HEK293 (cell line): Measurements from ENCODE around the gene CLCN7.

Source experiments
- FEZF1 ChIP-seq: fragments of 450-650 bp; formaldehyde crosslinking; IDR thresholded peaks from 2 replicates; pipeline ENCODE4 v1.5.1; 2016; ENCODE audit warnings: missing biosample characterization, missing genetic modification characterization
- GLI4 ChIP-seq: fragments of 450-650 bp; formaldehyde crosslinking; IDR thresholded peaks from 2 replicates; pipeline ENCODE4 v1.5.1; 2016; ENCODE audit warnings: missing biosample characterization, missing genetic modification characterization
- GLIS2 ChIP-seq: fragments of 450-650 bp; formaldehyde crosslinking; IDR thresholded peaks from 2 replicates; pipeline ENCODE4 v1.5.1; 2016; ENCODE audit warnings: missing biosample characterization, missing genetic modification characterization
- KLF1 ChIP-seq: fragments of 450-650 bp; formaldehyde crosslinking; IDR thresholded peaks from 2 replicates; pipeline ENCODE4 v1.5.1; 2016; ENCODE audit warnings: missing biosample characterization, missing genetic modification characterization
- KLF7 ChIP-seq: fragments of 450-650 bp; formaldehyde crosslinking; IDR thresholded peaks from 2 replicates; pipeline ENCODE4 v1.5.1; 2016; ENCODE audit warnings: missing biosample characterization, missing genetic modification characterization, borderline replicate concordance
- MZF1 ChIP-seq: fragments of 450-650 bp; formaldehyde crosslinking; IDR thresholded peaks from 2 replicates; pipeline ENCODE4 v1.5.1; 2017; ENCODE audit warnings: missing biosample characterization, missing genetic modification characterization, borderline replicate concordance
- OSR2 ChIP-seq: fragments of 450-650 bp; formaldehyde crosslinking; IDR thresholded peaks from 2 replicates; pipeline ENCODE4 v1.5.1; 2016; ENCODE audit warnings: missing biosample characterization, missing genetic modification characterization
- RBAK ChIP-seq: fragments of 450-650 bp; formaldehyde crosslinking; IDR thresholded peaks from 2 replicates; pipeline ENCODE4 v1.5.1; 2016; ENCODE audit warnings: missing biosample characterization, missing genetic modification characterization
- SCRT2 ChIP-seq: fragments of 450-650 bp; formaldehyde crosslinking; IDR thresholded peaks from 2 replicates; pipeline ENCODE4 v1.5.1; 2016; ENCODE audit warnings: missing biosample characterization, missing genetic modification characterization
- SP3 ChIP-seq: fragments of 450-650 bp; formaldehyde crosslinking; IDR thresholded peaks from 2 replicates; pipeline ENCODE4 v1.5.1; 2016; ENCODE audit warnings: missing biosample characterization, missing genetic modification characterization
- ZNF18 ChIP-seq: fragments of 450-650 bp; formaldehyde crosslinking; IDR thresholded peaks from 2 replicates; pipeline ENCODE4 v1.5.1; 2016; ENCODE audit warnings: missing biosample characterization, missing genetic modification characterization
- ZNF214 ChIP-seq: fragments of 450-650 bp; formaldehyde crosslinking; IDR thresholded peaks from 2 replicates; pipeline ENCODE4 v1.5.1; 2017; ENCODE audit warnings: missing biosample characterization, mild to moderate bottlenecking, missing genetic modification characterization, borderline replicate concordance
- ZNF23 ChIP-seq: fragments of 450-650 bp; formaldehyde crosslinking; IDR thresholded peaks from 2 replicates; pipeline ENCODE4 v1.5.1; 2016; ENCODE audit warnings: missing biosample characterization, missing genetic modification characterization, borderline replicate concordance
- ZNF266 ChIP-seq: fragments of 450-650 bp; formaldehyde crosslinking; IDR thresholded peaks from 2 replicates; pipeline ENCODE4 v1.5.1; 2016; ENCODE audit warnings: missing biosample characterization, missing genetic modification characterization, low read depth
- ZNF274 ChIP-seq, 2 experiments: fragments of 200-500 bp in 1 of 2; fragments of 450-650 bp in 1 of 2; sonication (Bioruptor generic) in 1 of 2; formaldehyde crosslinking in 1 of 2; IDR thresholded peaks; 2 replicates each; pipeline versions ENCODE4 v1.5.1 to v1.6.1; 2014 to 2016; ENCODE audit warnings: borderline replicate concordance in 1 of 2, inconsistent platforms in 1 of 2, low read length in 1 of 2, missing biosample characterization in 1 of 2, missing genetic modification characterization in 1 of 2
- ZNF48 ChIP-seq: fragments of 450-650 bp; formaldehyde crosslinking; IDR thresholded peaks from 2 replicates; pipeline ENCODE4 v1.5.1; 2016; ENCODE audit warnings: missing biosample characterization, missing genetic modification characterization
- ZNF501 ChIP-seq: fragments of 450-650 bp; formaldehyde crosslinking; IDR thresholded peaks from 2 replicates; pipeline ENCODE4 v1.5.1; 2016; ENCODE audit warnings: missing biosample characterization, missing genetic modification characterization
- ZNF548 ChIP-seq: fragments of 450-650 bp; formaldehyde crosslinking; IDR thresholded peaks from 2 replicates; pipeline ENCODE4 v1.5.1; 2016; ENCODE audit warnings: missing biosample characterization, missing genetic modification characterization
- ZNF561 ChIP-seq: fragments of 450-650 bp; IDR thresholded peaks from 2 replicates; pipeline ENCODE4 v1.5.1; 2018; ENCODE audit warnings: missing biosample characterization, missing genetic modification characterization, borderline replicate concordance
- ZNF621 ChIP-seq: fragments of 450-650 bp; formaldehyde crosslinking; IDR thresholded peaks from 2 replicates; pipeline ENCODE4 v1.5.1; 2017; ENCODE audit warnings: missing biosample characterization, missing genetic modification characterization
- ZNF629 ChIP-seq: fragments of 450-650 bp; formaldehyde crosslinking; IDR thresholded peaks from 2 replicates; pipeline ENCODE4 v1.5.1; 2017; ENCODE audit warnings: missing biosample characterization, missing genetic modification characterization
- ZNF645 ChIP-seq: fragments of 450-650 bp; formaldehyde crosslinking; IDR thresholded peaks from 2 replicates; pipeline ENCODE4; 2016; ENCODE audit warnings: missing biosample characterization, missing genetic modification characterization
- ZNF660 ChIP-seq: fragments of 450-650 bp; IDR thresholded peaks from 2 replicates; pipeline ENCODE4 v1.5.1; 2018; ENCODE audit warnings: missing biosample characterization, mild to moderate bottlenecking, missing genetic modification characterization
- ZNF670 ChIP-seq: fragments of 450-650 bp; formaldehyde crosslinking; IDR thresholded peaks from 2 replicates; pipeline ENCODE4 v1.5.1; 2016; ENCODE audit warnings: missing biosample characterization, missing genetic modification characterization, low read depth
- ZNF707 ChIP-seq: fragments of 450-650 bp; formaldehyde crosslinking; IDR thresholded peaks from 2 replicates; pipeline ENCODE4 v1.5.1; 2016; ENCODE audit warnings: missing biosample characterization, missing genetic modification characterization
- ZNF747 ChIP-seq: fragments of 450-650 bp; formaldehyde crosslinking; IDR thresholded peaks from 2 replicates; pipeline ENCODE4 v1.5.1; 2016; ENCODE audit warnings: missing biosample characterization, missing genetic modification characterization
- TF ChIP-seq, protein P1 (sequence below): fragments of 450-650 bp; formaldehyde crosslinking; IDR thresholded peaks from 2 replicates; pipeline ENCODE4 v1.5.1; 2016; ENCODE audit warnings: missing biosample characterization, missing genetic modification characterization
- TF ChIP-seq, protein P2 (sequence below): fragments of 450-650 bp; formaldehyde crosslinking; IDR thresholded peaks from 2 replicates; pipeline ENCODE4 v1.5.1; 2017; ENCODE audit warnings: missing biosample characterization, missing genetic modification characterization
- TF ChIP-seq, protein P3 (sequence below): fragments of 450-650 bp; formaldehyde crosslinking; IDR thresholded peaks from 2 replicates; pipeline ENCODE4 v1.5.1; 2016; ENCODE audit warnings: missing biosample characterization, missing genetic modification characterization
- TF ChIP-seq, protein P4 (sequence below): fragments of 450-650 bp; formaldehyde crosslinking; IDR thresholded peaks from 2 replicates; pipeline ENCODE4 v1.5.1; 2016; ENCODE audit warnings: missing biosample characterization, missing genetic modification characterization

Gene CLCN7

GRCh38 chr16:1474796-1475551 is at the start of gene CLCN7 (continued):
- no peak for TF ChIP-seq ZNF501 (tag by site-specific recombination)
- TF ChIP-seq GLIS2, result no peak
- peak; percentile 74 for TF ChIP-seq ZNF660
- TF ChIP-seq, protein P1, sequence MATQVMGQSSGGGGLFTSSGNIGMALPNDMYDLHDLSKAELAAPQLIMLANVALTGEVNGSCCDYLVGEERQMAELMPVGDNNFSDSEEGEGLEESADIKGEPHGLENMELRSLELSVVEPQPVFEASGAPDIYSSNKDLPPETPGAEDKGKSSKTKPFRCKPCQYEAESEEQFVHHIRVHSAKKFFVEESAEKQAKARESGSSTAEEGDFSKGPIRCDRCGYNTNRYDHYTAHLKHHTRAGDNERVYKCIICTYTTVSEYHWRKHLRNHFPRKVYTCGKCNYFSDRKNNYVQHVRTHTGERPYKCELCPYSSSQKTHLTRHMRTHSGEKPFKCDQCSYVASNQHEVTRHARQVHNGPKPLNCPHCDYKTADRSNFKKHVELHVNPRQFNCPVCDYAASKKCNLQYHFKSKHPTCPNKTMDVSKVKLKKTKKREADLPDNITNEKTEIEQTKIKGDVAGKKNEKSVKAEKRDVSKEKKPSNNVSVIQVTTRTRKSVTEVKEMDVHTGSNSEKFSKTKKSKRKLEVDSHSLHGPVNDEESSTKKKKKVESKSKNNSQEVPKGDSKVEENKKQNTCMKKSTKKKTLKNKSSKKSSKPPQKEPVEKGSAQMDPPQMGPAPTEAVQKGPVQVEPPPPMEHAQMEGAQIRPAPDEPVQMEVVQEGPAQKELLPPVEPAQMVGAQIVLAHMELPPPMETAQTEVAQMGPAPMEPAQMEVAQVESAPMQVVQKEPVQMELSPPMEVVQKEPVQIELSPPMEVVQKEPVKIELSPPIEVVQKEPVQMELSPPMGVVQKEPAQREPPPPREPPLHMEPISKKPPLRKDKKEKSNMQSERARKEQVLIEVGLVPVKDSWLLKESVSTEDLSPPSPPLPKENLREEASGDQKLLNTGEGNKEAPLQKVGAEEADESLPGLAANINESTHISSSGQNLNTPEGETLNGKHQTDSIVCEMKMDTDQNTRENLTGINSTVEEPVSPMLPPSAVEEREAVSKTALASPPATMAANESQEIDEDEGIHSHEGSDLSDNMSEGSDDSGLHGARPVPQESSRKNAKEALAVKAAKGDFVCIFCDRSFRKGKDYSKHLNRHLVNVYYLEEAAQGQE (tag by site-specific recombination), result no peak
- TF ChIP-seq ZNF670 (tag by site-specific recombination), result no peak
- TF ChIP-seq OSR2 (tag by site-specific recombination), result peak; percentile 32; the same call in 1 of the 2 replicates
- TF ChIP-seq ZNF266, result no peak
- TF ChIP-seq ZNF548 (tag by site-specific recombination), result no peak
- no peak for TF ChIP-seq ZNF274 (IDR thresholded peaks at IDR 0.05; ENCODE audit: low read length)
- TF ChIP-seq ZNF274 (tag by site-specific recombination; IDR thresholded peaks at IDR 0.05; ENCODE audit: borderline replicate concordance), result no peak
- peak; percentile 26; the same call in 1 of the 2 replicates for TF ChIP-seq ZNF629
- no peak for TF ChIP-seq GLI4 (tag by site-specific recombination)
- TF ChIP-seq KLF7 (tag by site-specific recombination), result no peak
- TF ChIP-seq RBAK (tag by site-specific recombination), result no peak
- no peak for TF ChIP-seq SCRT2
- no peak for TF ChIP-seq ZNF48 (tag by site-specific recombination)
- TF ChIP-seq KLF1 (tag by site-specific recombination), result no peak
- TF ChIP-seq ZNF747 (tag by site-specific recombination), result no peak
- no peak for TF ChIP-seq ZNF23 (tag by site-specific recombination)
- TF ChIP-seq, protein P2, sequence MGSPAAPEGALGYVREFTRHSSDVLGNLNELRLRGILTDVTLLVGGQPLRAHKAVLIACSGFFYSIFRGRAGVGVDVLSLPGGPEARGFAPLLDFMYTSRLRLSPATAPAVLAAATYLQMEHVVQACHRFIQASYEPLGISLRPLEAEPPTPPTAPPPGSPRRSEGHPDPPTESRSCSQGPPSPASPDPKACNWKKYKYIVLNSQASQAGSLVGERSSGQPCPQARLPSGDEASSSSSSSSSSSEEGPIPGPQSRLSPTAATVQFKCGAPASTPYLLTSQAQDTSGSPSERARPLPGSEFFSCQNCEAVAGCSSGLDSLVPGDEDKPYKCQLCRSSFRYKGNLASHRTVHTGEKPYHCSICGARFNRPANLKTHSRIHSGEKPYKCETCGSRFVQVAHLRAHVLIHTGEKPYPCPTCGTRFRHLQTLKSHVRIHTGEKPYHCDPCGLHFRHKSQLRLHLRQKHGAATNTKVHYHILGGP (tag by site-specific recombination), result no peak
- no peak for TF ChIP-seq ZNF707
- TF ChIP-seq SP3 (tag by site-specific recombination), result no peak
- TF ChIP-seq ZNF214 (tag by site-specific recombination), result no peak
- TF ChIP-seq ZNF561, result no peak; the same call in 1 of the 2 replicates
- TF ChIP-seq, protein P3, sequence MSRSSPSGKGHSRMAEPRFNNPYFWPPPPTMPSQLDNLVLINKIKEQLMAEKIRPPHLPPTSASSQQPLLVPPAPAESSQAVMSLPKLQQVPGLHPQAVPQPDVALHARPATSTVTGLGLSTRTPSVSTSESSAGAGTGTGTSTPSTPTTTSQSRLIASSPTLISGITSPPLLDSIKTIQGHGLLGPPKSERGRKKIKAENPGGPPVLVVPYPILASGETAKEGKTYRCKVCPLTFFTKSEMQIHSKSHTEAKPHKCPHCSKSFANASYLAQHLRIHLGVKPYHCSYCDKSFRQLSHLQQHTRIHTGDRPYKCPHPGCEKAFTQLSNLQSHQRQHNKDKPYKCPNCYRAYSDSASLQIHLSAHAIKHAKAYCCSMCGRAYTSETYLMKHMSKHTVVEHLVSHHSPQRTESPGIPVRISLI (tag by site-specific recombination), result no peak
- TF ChIP-seq MZF1 (tag by site-specific recombination), result no peak
- TF ChIP-seq ZNF645 (tag by site-specific recombination), result no peak
- no peak for TF ChIP-seq ZNF621 (tag by site-specific recombination)
- TF ChIP-seq FEZF1 (tag by site-specific recombination), result no peak
- TF ChIP-seq, protein P4, sequence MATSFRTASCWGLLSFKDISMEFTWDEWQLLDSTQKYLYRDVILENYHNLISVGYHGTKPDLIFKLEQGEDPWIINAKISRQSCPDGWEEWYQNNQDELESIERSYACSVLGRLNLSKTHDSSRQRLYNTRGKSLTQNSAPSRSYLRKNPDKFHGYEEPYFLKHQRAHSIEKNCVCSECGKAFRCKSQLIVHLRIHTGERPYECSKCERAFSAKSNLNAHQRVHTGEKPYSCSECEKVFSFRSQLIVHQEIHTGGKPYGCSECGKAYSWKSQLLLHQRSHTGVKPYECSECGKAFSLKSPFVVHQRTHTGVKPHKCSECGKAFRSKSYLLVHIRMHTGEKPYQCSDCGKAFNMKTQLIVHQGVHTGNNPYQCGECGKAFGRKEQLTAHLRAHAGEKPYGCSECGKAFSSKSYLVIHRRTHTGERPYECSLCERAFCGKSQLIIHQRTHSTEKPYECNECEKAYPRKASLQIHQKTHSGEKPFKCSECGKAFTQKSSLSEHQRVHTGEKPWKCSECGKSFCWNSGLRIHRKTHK (tag by site-specific recombination), result no peak
- no peak for TF ChIP-seq ZNF18 (tag by site-specific recombination)
